GM23338 (cell line): ENCODE data around the gene ZNF333.

Experiments used
- CTCF ChIP-seq, 2 experiments: fragments of 200-600 bp in 1 of 2; sonication (generic) in 1 of 2; conservative IDR thresholded peaks; 2 replicates each; pipeline versions ENCODE4 v1.5.1 to v1.6.1; 2016 to 2017; ENCODE audit warnings: antibody characterized with exemption in 2 of 2, low read depth in 2 of 2, mild to moderate bottlenecking in 2 of 2, moderate library complexity in 1 of 2
- EZH2 ChIP-seq: fragments of 200-600 bp; sonication (generic); IDR thresholded peaks from one replicate; pipeline ENCODE4 v1.8.0; 2017; ENCODE audit warnings: antibody characterized with exemption, mild to moderate bottlenecking, low read depth; ENCODE audit not compliant: unreplicated experiment

- TF ChIP-seq CTCF (conservative IDR thresholded peaks at IDR 0.05; ENCODE audit: low read depth in 2 of 2), result no peak
- TF ChIP-seq EZH2, result no peak
Measured at GRCh38 chr19:14748601-14749000, 58.8 kb downstream of the ZNF333 start.
